Measurements from ENCODE around the gene RBM48. TPM values are rescaled to one million over a fixed set of nuclear protein-coding genes. Genes with fewer than 3 reads are reported as not detected.

RBM48 gene
- polyA plus RNA-seq, 1 donor (not counting 4 experiments of a cell fraction or from before 2014, with no cell fraction given) = 6.3 TPM

- dilution Hi-C loops (cut with MboI; ENCODE audit: extremely low pct_ligation_motif_present, low sequenced_read_pairs) = no loop called here
- no peaks in the 10 kb centered on the region for H3K27me3 ChIP-seq (ENCODE audit: control insufficient read depth, extremely low read depth, insufficient read depth, low read length)
- no peak for FAIRE-seq
These were observed 29.3 kb downstream of the RBM48 start for GRCh38 chr7:92557808-92558362.

DNA sequence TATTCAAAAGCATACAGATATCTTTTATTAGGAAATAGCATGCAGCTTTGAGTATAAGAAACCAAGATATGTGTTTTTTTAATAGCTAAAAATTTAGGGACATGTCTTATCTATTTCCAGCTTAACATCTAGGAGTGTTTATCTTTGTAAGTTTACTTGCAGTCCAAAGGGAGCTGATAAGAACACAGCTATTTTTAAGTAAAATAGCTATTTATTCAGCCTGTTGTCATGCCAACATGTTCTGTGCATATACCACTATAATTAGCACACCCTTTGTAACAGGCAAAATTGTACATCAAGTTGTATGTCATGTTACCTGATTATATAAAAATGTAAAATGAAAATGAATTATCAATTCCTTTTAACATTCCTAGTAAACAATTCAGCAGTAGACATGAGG is 32.0 kb downstream of the RBM48 start:
- Histone ChIP-seq H3K9me3 (ENCODE audit: control insufficient read depth, low read depth, low read length) (no peaks in the 10 kb centered on the region), H3K27ac (ENCODE audit: control insufficient read depth, insufficient read depth, low read length) (no peak overlapping the region), H3K4me3 (ENCODE audit: control insufficient read depth in 2 of 3, extremely low read depth in 1 of 3, insufficient read depth in 2 of 3, low read depth in 1 of 3, low read length in 3 of 3) (no peak overlapping the region), H3K36me3 (ENCODE audit: control insufficient read depth in 2 of 2, extremely low read depth in 1 of 2, insufficient read depth in 2 of 2, low read length in 2 of 2) (peaks cover 7 to 12% of the 10 kb centered on the region in 2 experiments), H3K79me2 (ENCODE audit: control insufficient read depth, insufficient read depth, low read length) (no peaks in the 10 kb centered on the region), H4K20me1 (ENCODE audit: control insufficient read depth, extremely low read depth, insufficient read depth, low read length) (no peaks in the 10 kb centered on the region), H3K4me1 (ENCODE audit: control insufficient read depth, extremely low read depth, insufficient read depth, low read length) (no peaks in the 10 kb centered on the region), H2AFZ (ENCODE audit: control insufficient read depth, low read length) (no peak overlapping the region), H3K9me1 (ENCODE audit: control insufficient read depth, extremely low read depth, insufficient read depth, low read length) (no peaks in the 10 kb centered on the region), H3K4me2 (ENCODE audit: control insufficient read depth, extremely low read depth, insufficient read depth, low read depth, low read length) (no peak overlapping the region), H3K27me3 (ENCODE audit: control insufficient read depth, extremely low read depth, insufficient read depth, low read length) (no peaks in the 10 kb centered on the region), H3K9ac (ENCODE audit: control insufficient read depth, extremely low read depth, insufficient read depth, low read length) (no peak overlapping the region)
- FAIRE-seq = no peak
- dilution Hi-C loops (cut with MboI; ENCODE audit: extremely low pct_ligation_motif_present, low sequenced_read_pairs) = no loop called here
- TF ChIP-seq CTCF (optimal IDR thresholded peaks at IDR 0.05 in 1 of 3, IDR thresholded peaks at IDR 0.05 in 1 of 3, conservative IDR thresholded peaks at IDR 0.05 in 1 of 3; ENCODE audit: extremely low read depth in 1 of 3, insufficient read depth in 2 of 3, low read length in 3 of 3) (no peak), EZH2 (IDR thresholded peaks at IDR 0.05; ENCODE audit: low read length) (no peak)
- DNase-seq (ENCODE audit: low read depth, low spot score) = no peak

More at GRCh38 chr7:92557808-92558362, 29.3 kb downstream of the RBM48 start:
- TF ChIP-seq EZH2 (IDR thresholded peaks at IDR 0.05; ENCODE audit: low read length) (no peak), CTCF (optimal IDR thresholded peaks at IDR 0.05 in 1 of 3, IDR thresholded peaks at IDR 0.05 in 1 of 3, conservative IDR thresholded peaks at IDR 0.05 in 1 of 3; ENCODE audit: extremely low read depth in 1 of 3, insufficient read depth in 2 of 3, low read length in 3 of 3) (no peak)
- Histone ChIP-seq H3K4me2 (ENCODE audit: control insufficient read depth, extremely low read depth, insufficient read depth, low read depth, low read length) (no peak overlapping the region), H3K4me3 (ENCODE audit: control insufficient read depth in 2 of 3, extremely low read depth in 1 of 3, insufficient read depth in 2 of 3, low read depth in 1 of 3, low read length in 3 of 3) (no peak overlapping the region), H3K36me3 (ENCODE audit: control insufficient read depth in 2 of 2, extremely low read depth in 1 of 2, insufficient read depth in 2 of 2, low read length in 2 of 2) (peaks cover 2 to 9% of the 10 kb centered on the region in 2 experiments), H2AFZ (ENCODE audit: control insufficient read depth, low read length) (no peak overlapping the region), H3K9me3 (ENCODE audit: control insufficient read depth, low read depth, low read length) (no peaks in the 10 kb centered on the region), H3K79me2 (ENCODE audit: control insufficient read depth, insufficient read depth, low read length) (no peaks in the 10 kb centered on the region), H3K4me1 (ENCODE audit: control insufficient read depth, extremely low read depth, insufficient read depth, low read length) (no peaks in the 10 kb centered on the region), H3K27ac (ENCODE audit: control insufficient read depth, insufficient read depth, low read length) (no peak overlapping the region), H3K9ac (ENCODE audit: control insufficient read depth, extremely low read depth, insufficient read depth, low read length) (no peak overlapping the region), H4K20me1 (ENCODE audit: control insufficient read depth, extremely low read depth, insufficient read depth, low read length) (no peaks in the 10 kb centered on the region), H3K9me1 (ENCODE audit: control insufficient read depth, extremely low read depth, insufficient read depth, low read length) (no peaks in the 10 kb centered on the region)
- no peak for DNase-seq (ENCODE audit: low read depth, low spot score)
